Measurements from ENCODE around the gene PRIM1. TPM values are rescaled to one million over a fixed set of nuclear protein-coding genes. Genes with fewer than 3 reads are reported as not detected.

The PRIM1 gene
- total RNA-seq, 1 experiment from 2014 or later, result 50.7 TPM

GRCh38 chr12:56763753-56764657 is 11.9 kb upstream of the PRIM1 start:
- Histone ChIP-seq H3K56ac (ENCODE audit: insufficient read length, low read depth, low read length) (no peak overlapping the region), H3K23me2 (ENCODE audit: insufficient read length, low read depth, low read length, poor library complexity, severe bottlenecking) (no peaks in the 10 kb centered on the region), H3K79me1 (ENCODE audit: insufficient read depth, low read depth, low read length, poor library complexity, severe bottlenecking) (no peaks in the 10 kb centered on the region), H2BK15ac (ENCODE audit: low read depth, low read length) (no peak overlapping the region), H3K79me2 (ENCODE audit: insufficient read depth, low read length) (no peaks in the 10 kb centered on the region), H3T11ph (ENCODE audit: low read length) (no peak overlapping the region), H3K4me2 (ENCODE audit: insufficient read depth, insufficient read length, low read length) (no peak overlapping the region), H2BK120ac (ENCODE audit: low read depth, low read length, poor library complexity, severe bottlenecking) (no peak overlapping the region), H3K9me3 (ENCODE audit: control insufficient read depth, low read depth, low read length) (no peaks in the 10 kb centered on the region), H2BK5ac (ENCODE audit: insufficient read length, low read length) (no peak overlapping the region), H4K5ac (ENCODE audit: insufficient read length, low read depth, low read length) (no peak overlapping the region), H2AK5ac (ENCODE audit: insufficient read length, low read length) (no peak overlapping the region), H3K27me3 (ENCODE audit: insufficient read depth, low read length) (no peaks in the 10 kb centered on the region), H3K27ac (ENCODE audit: insufficient read length, low read depth, low read length) (no peak overlapping the region), H4K20me1 (ENCODE audit: control insufficient read depth, insufficient read depth, insufficient read length) (no peaks in the 10 kb centered on the region), H3K14ac (ENCODE audit: insufficient read depth, low read length) (no peak overlapping the region), H3K4me1 (ENCODE audit: insufficient read depth, low read length) (peaks cover 2% of the 10 kb centered on the region; the same call in 1 of the 2 replicates), H4K8ac (replicated peaks; ENCODE audit: insufficient read length, low read depth, low read length) (no peak overlapping the region), H3K4ac (ENCODE audit: low read depth, low read length) (no peak overlapping the region), H3K23ac (ENCODE audit: insufficient read length, low read depth, low read length) (no peak overlapping the region), H3K9ac (ENCODE audit: extremely low read depth, insufficient read length, low read length) (no peak overlapping the region), H2BK20ac (ENCODE audit: low read depth, low read length, poor library complexity, severe bottlenecking) (no peak overlapping the region), H2BK12ac (ENCODE audit: insufficient read length, low read depth, low read length) (no peak overlapping the region), H3K18ac (ENCODE audit: insufficient read length, low read depth, low read length) (no peak overlapping the region), H4K91ac (ENCODE audit: insufficient read length, low read depth, low read length) (no peak overlapping the region), H2AFZ (ENCODE audit: low read length) (no peak overlapping the region)
- H3K4me1 Mint-ChIP-seq, result peaks cover 14 to 26% of the 10 kb centered on the region in 2 experiments
- H3K36me3 Mint-ChIP-seq (ENCODE audit: insufficient read depth in 1 of 3, low read depth in 3 of 3), result peaks cover 0 to under 1% (median 0%) of the 10 kb centered on the region in 3 experiments; a peak in 1 of 7 replicates
- TF ChIP-seq CTCF (conservative IDR thresholded peaks at IDR 0.05), result no peak
- no CpG with 5 or more reads among the region's 5 CpGs for WGBS (ENCODE audit: extremely low coverage, insufficient read length, low lambda C conversion rate)
- DNase-seq, result no peak
- H3K27ac Mint-ChIP-seq, result no peak overlapping the region
- no peaks in the 10 kb centered on the region for H3K27me3 Mint-ChIP-seq (ENCODE audit: low read depth)
- H3K9me3 Mint-ChIP-seq, result peaks cover under 1% of the 10 kb centered on the region in 2 experiments; a peak in 4 of 5 replicates
- no peak overlapping the region for H3K4me3 Mint-ChIP-seq
